RPMI8226 (cell line): Measurements from ENCODE around the gene SLC20A1.
"Not testable (repeated sequence)": the region's sequence is repeated elsewhere in the genome, so short reads cannot be mapped to it uniquely, and the experiment has no call there.

Source experiments
- DNase-seq: peaks from one replicate; pipeline ENCODE4 v3.0.0-alpha.2; 2015

Gene SLC20A1

DNA sequence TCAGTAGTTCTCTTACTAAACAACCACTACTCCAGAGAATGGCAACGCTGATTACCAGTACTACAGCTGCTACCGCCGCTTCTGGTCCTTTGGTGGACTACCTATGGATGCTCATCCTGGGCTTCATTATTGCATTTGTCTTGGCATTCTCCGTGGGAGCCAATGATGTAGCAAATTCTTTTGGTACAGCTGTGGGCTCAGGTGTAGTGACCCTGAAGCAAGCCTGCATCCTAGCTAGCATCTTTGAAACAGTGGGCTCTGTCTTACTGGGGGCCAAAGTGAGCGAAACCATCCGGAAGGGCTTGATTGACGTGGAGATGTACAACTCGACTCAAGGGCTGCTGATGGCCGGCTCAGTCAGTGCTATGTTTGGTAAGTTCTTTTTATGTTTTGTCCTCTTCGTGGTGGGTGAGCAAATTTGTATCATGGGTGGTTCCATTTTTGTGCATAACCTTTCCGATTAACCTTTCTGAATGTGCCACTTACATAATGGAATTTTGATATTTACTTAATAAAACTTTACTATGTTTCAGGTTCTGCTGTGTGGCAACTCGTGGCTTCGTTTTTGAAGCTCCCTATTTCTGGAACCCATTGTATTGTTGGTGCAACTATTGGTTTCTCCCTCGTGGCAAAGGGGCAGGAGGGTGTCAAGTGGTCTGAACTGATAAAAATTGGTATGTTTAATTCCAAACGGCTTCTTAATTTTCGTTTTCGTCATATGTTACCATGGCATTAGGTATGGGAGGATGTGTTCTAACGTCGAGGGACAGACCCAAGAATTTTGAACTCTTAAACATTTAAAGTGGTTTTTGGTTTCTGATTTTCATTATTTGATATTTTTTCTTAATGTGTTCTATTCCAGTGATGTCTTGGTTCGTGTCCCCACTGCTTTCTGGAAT lies 1.3 kb downstream of the SLC20A1 start:
- DNase-seq = peak; percentile 51

DNA sequence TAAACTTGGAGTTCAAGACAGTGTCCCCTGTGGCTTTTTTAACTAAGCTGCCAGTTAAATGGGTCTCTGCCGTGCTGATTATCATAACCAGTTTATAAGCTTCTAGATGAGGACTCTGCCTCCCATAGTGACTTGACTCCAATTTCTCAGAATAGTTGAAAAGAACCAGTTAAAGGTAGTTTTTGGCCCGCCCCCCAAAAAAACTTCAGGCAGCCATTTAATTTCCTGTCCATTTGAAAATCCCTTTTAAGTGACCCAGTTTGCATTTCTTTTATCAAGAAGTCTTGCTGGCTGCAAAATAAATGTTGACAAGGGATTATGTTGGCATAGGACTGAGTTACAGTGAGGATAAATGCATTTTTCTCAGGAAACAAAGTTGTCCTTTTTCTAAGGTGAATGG lies 2.3 kb downstream of the SLC20A1 start:
- DNase-seq = no peak

DNA sequence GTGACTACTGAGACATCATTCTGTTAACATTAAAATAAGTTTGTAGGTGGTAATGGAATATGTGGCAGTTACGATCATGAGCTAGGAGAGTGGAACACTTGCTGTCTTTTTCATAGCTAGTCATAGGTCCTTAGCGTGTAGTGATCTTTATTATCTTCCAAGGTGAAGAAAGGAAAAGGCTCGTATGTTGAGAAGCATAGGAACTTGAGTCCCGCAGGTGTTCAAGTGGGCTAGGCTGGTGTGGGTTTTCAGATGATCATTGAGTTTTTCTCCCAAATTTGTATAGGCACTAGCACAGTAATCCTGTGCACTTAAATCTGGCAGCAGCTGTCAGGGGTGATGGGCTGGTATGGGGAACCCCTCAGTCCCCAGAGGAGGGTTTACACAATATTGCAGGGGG lies 10.9 kb downstream of the SLC20A1 start:
- DNase-seq = no peak

DNA sequence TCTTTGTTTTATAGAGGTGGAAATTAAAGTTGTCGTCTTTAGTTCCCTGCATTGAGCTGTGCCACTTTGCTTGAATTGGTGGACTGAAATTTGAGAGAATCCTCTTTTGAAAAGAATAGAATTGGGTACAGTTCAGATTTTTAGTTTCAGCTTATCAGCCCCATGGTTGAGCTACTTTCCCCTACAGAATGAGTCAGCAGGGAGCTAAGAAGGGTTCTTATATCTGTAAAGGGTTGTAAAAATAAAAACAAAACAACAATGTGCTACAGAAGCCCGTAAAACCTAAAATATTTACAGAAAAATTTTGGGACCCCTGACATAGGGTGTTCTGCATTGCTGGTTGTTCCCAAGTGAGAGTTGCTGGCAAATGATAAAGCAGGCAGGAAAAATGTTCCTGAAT lies 12.6 kb downstream of the SLC20A1 start:
- DNase-seq = no peak

DNA sequence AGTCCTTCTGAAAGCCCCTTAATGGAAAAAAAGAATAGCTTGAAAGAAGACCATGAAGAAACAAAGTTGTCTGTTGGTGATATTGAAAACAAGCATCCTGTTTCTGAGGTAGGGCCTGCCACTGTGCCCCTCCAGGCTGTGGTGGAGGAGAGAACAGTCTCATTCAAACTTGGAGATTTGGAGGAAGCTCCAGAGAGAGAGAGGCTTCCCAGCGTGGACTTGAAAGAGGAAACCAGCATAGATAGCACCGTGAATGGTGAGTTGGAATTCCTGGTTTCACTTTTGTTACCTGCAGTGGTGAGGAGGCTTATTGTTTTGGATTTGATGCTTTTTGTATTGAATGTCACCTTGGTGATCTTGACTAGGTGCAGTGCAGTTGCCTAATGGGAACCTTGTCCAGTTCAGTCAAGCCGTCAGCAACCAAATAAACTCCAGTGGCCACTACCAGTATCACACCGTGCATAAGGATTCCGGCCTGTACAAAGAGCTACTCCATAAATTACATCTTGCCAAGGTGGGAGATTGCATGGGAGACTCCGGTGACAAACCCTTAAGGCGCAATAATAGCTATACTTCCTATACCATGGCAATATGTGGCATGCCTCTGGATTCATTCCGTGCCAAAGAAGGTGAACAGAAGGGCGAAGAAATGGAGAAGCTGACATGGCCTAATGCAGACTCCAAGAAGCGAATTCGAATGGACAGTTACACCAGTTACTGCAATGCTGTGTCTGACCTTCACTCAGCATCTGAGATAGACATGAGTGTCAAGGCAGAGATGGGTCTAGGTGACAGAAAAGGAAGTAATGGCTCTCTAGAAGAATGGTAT lies 13.3 kb downstream of the SLC20A1 start:
- DNase-seq = no peak

DNA sequence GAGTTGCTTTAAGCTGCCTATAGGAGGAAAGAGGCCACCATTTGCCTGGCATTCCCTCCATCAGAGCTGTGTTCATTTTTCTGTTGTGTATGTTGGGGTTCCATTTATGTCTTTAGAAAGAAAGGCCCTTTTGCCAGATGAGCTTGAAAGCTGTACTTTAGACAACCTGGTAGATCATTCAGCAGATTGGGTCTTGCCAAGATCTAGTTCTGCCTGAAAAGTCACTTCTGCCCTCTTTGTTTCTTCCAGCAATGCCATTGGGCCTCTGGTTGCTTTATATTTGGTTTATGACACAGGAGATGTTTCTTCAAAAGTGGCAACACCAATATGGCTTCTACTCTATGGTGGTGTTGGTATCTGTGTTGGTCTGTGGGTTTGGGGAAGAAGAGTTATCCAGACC lies 14.4 kb downstream of the SLC20A1 start:
- DNase-seq = no peak

DNA sequence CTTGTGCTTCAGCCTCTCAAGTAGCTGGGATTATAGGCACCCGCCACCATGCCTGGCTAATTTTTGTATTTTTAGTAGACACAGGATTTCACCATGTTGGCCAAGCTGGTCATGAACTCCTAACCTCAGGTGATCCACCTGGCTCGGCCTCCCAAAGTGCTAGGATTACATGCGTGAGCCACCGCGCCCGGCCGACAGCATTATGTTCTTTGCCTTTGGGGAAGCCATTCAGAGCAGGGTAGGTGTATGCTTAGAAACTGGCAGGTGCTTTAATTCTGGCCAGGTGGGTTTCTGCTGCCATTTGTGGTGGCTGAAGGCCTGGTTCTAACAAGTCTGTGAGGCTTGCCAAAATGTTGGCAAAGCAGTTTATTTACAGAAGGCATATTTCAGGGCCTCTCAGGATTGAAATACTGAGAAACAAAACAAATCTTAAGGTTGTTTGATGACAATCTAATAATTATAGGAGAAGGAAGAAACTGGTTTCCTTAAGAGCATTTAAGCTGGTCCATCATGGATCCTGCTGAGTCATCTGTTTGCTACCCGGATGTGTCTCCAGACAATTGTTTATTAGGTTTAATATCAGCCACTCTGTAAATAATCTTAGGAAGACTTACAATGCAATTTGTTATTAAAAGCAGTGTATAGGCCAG lies 16.0 kb downstream of the SLC20A1 start:
- DNase-seq = no peak

DNA sequence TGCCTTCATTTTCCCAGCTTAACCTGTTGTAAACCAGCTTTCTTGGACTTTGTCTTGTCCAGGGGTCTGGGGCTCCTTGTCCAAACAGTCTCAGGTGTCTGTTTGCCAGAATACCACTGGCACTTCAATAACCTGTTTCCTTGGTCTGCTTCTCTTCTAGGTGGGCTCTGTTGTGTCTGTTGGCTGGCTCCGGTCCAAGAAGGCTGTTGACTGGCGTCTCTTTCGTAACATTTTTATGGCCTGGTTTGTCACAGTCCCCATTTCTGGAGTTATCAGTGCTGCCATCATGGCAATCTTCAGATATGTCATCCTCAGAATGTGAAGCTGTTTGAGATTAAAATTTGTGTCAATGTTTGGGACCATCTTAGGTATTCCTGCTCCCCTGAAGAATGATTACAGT lies 17.0 kb downstream of the SLC20A1 start:
- DNase-seq = no peak

DNA sequence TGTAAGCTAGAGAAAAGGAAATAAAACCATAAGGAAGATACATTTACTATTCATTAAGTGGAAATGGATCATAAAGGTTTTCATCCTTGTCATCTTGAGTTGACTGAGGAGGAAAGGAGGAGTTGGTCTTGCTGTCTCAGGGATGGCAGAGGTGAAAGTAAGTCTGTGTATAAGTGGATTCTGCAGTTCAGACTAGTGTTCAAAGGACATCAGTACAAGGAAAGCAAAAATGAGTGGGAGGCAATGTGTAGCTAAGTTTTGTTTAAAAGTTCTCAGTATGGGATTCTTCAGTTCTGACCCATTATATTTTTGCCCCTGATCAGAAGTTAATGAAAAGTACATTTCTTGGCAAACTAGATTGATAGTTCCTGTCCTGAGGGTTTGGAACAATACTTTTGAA lies 18.9 kb downstream of the SLC20A1 start:
- DNase-seq = no peak

DNA sequence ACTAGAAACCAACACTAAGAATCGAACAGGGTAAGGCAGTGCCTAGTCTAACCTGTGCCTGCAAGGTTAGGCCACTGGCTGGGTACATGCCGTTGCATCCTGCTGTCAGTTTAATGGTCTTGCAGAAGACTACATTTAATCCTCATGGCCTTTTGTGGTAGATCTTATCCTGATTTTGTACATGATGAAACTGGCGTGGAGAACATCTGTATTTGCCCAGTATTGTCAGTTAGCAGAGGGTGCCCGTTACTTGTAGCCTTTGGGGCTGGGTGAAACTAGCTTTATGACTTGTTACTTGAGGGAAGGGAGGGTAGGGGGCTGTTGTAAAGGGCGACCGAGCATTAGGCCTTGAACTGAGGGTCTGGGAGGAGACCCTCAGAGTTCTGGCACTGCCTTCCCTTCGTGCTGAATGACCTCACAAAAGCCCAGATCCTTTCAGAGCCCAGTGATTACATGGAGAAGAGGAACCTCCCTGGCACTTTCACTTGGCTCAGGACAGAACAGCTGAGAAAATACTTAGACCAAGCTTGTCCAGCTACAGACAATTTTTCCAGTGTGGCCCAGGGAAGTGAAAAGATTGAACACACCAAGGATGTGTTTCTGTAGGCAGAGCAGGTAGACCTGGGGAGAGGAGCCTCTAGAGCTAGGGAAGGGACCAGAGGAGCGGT lies 19.5 kb downstream of the SLC20A1 start:
- DNase-seq = no peak

DNA sequence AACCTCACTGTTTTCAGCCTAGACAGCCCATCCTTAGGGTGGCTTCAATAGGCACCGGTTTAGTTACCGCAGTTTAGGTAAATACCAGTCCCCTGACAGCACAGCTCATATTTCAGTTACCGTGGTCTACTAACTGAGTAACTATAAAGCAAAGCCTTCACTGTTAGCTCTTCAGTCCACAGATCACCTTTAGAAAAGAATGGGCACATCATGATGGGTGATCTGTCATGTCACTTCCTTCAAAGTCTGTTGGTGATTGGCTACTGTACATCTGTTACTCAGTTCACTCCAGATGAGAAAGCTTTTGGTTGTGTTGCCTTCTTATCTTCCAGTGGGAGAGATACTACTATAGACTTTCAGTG lies 21.0 kb downstream of the SLC20A1 start:
- DNase-seq = no peak

DNA sequence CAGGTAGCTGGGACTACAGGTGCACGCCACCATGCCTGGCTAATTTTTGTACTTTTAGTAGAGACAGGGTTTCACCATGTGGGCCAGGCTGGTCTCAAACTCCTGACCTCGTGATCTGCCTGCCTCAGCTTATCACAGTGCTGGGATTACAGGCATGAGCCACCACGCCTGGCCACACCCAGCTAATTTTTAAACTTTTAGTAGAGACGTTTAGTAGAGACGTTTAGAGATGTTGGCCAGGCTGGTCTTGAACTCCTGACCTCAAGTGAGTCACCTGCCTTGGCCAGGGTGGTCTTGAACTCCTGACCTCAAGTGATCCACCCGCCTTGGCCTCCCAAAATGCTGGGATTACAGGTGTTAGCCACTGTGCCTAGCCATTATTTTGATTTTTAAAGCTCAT lies 21.8 kb downstream of the SLC20A1 start:
- not testable (repeated sequence) for DNase-seq

DNA sequence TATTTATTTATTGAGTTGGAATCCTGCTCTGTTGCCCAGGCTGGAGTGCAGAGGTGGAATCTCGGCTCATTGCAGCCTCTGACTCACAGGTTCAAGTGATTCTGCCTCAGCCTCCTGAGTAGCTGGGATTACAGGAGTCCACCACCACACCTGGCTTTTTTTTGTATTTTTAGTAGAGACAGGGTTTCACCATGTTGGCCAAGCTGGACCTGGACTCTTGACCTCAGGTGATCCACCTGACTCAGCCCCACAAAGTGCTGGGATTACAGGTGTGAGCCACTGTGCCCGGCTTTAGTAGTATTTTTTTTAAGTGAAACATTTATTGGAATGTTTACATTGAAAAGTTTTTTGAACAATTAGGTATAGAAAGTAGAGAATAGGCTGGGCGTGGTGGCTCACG lies 23.9 kb downstream of the SLC20A1 start:
- DNase-seq = no peak

DNA sequence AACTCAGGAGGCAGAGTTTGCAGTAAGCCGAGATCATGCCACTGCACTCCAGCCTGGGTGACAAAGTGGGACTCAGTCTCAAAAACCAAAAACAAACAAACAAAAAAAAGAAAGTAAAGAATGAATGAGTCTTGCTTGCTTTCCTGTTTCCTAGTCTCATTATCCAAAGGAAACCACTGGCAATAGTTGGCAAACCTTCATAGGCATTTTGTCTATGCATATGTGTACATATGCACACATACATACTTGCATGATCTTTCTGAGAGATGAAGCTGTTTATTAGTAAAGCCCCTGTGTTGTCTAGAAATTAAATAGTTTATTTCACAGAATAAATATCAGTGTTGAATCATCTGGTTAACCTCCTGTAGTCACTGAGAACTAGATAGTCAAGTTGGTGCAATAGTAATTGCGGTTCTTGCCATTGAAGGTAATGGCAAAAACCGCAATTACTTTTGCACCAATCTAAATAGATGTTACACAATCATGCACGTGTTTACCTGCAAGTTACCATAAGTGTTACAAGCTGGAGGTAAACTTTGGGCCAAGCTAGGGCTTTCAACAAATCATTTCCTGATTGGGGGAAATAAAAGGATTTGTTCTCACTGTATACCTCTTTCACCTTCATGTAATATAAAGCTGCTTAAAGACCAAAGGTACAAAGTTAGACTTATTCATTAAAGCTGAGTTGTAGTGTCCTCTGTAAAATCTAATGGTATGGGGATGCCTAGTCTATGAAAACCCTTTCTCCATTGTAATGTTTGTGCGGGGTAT lies 24.7 kb downstream of the SLC20A1 start:
- no peak for DNase-seq

DNA sequence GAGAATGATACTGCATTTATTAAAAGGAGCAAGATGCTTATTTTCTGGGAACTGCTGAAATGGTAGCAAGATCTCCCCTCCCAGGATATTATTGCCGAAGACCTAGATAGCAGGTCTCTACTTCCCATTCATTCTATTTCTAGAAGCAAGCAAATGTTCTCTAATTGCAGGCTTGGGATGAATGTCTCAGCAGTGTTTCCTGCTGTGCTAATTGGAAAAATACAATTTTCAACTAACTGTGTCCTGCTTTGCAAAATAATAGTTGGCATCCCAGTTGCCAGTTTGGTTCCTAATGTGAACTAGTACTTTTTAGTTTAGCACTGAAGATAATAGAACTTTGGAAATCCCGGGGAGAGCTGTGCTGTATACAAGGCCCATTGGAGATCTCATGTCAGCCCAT lies 26.1 kb downstream of the SLC20A1 start:
- no peak for DNase-seq

DNA sequence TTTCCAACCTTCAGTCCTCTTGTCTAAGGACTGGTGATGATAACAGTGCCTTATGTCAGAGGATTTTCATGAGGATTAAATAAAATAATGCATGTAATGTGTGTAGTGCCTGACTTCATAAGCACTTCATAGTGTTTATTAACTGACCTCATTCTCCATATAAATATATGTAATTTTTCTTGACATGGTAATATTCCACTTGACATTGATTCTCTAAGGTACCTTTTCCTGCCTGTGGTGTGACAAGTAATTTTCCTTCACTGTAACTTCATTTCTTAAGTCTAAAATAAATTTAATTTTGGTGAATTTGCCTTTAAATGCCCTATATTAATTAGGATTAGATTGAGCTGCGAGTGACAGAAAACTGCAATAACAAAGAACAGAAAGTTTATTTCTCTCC lies 27.3 kb downstream of the SLC20A1 start:
- no peak for DNase-seq

DNA sequence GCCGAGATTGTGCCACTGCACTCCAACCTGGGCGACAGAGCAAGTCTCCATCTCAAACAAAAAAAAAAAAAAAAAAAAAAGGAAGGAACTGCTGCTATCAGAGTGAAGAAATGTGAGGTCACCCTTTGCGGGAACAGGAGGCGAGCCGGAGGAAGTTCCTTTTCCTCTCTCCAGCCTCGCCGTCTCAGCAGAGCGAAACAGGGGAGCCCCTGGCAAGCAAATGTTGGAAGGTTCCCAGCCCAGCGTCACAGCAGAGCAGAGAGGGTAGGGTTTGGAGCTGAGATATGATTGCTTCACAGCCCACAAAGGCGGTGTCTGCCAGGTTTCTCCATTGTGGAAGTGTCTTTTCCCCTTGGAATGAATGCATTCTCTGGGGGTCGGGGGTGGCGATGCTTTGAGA lies 28.5 kb downstream of the SLC20A1 start:
- DNase-seq = no peak

DNA sequence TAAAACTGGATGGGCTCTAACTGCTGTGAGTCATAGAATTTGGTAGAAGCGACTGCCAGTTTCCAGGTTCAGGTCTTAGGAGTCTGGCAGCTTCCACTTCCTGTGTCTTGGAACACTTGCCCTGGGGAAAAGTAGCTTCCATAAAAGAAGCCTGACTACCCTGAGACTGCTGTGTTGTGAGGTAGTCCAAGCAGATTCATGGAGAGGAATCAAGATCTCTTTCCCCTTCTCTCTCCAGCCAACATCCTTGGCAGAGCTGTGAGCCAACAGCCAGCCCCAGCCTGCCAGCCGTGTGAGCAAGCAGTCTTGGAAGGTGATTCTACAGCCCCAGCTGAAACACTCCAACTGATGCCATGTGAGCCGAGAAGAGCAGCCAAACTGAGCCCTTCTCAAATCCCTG lies 33.7 kb downstream of the SLC20A1 start:
- no peak for DNase-seq

DNA sequence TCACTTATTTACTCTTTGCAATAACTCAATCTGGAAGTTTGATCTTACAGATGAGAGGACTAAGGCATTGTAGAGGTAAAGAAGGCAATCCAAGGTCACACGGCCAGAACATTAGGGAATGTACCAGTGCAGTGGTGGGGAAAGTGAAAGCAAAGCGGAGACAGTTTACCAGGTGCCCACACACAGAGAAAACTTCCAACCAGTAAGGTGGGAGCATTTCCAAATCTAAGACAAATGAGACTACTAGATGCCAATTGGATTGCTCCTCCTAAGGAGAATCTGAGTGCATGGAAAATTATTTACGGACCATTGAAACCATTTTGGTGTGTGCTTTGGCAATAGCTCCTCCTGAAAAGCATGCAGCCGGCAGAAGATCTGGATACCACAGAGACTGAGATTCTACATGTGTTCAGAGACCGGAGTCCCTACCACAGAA lies 34.9 kb downstream of the SLC20A1 start:
- no peak for DNase-seq

DNA sequence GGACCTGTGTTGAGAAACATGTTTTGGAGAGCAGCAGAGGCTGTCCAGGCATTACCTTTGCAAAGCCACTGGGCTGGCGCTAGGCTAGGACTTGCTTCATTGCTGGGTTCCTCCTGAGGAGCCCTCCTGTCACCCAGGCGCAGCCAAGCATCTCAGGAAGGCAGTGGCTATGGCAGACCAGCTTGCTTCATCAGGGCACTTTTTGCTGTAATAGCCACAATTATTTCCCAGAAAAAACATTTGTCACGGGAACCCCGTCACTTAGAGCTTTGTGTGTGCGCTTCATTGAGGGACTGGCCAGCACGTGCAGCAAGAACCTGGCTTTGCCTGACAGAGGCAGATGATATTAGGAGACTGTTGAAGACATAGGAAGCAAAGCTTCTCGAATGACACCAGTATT lies 36.4 kb downstream of the SLC20A1 start:
- DNase-seq = no peak

DNA sequence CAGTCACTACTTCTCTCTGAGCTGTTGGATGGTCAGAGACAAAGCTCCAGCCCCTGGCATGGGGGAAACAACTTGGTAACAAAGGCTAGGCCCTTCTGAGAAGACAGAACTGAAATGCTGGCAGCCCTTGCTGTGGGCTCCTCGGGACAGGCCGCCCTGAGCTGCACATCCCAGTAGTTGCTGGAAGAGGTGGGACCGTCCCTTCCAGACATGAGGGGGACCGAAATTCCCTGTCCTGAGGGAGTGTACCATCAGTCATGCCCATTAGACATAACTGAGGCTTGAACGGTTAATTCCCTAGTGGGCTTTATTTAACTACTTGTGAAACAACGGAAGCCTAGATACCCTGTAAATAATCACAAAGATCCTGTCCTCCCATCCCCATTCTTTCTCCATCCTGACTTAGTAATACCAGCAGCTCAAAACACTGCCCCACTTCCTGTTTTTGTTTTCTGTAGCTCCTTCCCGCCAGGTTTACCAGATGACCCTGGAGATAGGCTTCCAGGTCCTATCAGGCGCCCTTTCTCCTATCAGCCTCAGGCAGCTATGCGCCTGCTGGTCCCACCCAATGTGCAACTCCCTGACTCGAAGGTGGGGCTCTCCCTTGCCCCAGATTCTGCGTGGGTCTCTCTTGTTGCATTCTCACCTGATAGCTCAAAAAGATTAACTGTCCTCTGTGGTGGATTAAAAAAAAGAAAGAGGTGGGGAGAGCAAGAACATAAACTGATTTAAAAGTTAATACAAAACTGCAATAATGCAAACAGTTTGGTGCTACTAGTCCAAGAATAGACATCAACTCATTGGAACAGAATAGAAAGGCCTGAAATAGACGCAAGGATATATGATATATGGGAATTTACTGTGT lies 38.0 kb downstream of the SLC20A1 start:
- no peak for DNase-seq
